HG02610 (cell line): ENCODE measurements around the gene BNIP5.

Experiments used
- ATAC-seq: cut with Tn5 transposase; IDR thresholded peaks from one replicate; pipeline ENCODE4 v1.9.1; 2021; ENCODE audit warnings: mild to moderate bottlenecking, moderate library complexity; ENCODE audit not compliant: unreplicated experiment

The BNIP5 gene

DNA sequence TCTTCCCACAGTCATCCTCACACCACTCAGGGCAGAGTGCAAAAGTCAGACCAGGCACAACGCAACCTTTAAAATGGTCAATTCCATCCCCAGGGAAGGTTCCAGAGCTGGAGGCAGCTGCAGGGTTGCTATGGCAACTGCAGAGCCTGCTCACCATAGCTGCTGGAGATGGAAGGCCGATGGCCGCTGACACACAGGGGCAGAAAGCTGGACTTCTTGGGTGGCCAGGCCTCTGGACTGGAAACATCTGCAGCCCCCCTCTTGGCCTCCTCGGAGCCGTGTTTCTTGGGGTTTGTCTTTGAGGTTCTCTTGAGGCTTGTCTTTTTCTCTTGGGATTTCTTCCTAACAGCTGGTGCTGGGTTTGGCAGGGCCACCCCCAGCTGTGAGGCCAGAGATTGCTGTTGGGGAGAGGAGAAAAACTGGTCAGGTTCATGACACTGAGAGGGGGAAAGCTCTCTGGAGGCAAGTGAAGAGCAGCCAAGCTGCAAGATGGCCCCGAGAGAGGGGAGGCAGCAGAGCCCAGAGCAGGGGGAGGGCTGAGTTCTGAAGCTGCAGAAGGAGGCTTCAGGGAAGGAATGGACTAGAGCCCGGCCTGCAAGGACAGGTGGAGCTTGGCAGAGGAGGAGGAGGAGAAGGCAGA is 10.2 kb downstream of the BNIP5 start:
- ATAC-seq, result no peak

DNA sequence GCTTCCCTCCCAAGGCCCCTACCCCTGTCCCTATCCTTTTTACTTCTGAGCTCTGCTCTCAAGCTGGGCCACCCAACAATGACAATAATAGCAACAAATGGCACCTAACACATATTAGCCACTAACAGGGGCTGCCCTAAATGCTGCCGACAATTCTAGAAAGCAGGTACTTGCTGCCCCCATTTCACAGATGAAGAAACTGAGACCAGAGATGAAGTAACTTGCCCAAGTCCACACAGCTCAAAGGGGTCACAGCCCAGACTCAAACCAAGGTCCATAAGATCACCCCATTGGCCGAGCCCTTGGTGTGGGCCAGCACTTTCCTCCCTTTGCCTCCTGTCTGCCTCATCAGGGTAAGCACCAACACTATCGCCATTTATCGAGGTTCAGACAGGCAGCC is 12.0 kb downstream of the BNIP5 start:
- no peak for ATAC-seq

GRCh38 chr6:36324191-36324590 is 12.5 kb downstream of the BNIP5 start:
- ATAC-seq, result no peak

DNA sequence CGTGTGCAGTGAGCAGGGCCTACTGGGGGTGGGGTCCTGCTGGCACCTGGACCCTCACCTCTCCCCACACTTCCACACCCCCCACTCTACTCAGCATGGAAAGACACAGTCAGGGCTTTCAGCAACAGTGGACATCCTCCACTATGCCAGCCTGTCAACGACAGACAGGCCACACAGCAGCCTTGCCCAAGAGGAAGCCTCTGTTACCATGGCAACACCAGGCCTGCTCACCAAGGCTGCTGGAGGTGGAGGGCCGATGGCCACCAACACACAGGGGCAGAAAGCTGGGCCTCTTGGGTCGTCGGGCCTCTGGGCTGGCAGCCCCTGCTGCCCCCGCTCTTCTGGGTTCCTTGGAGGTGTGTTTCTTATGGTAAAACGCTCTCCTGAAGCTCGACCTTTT is 13.6 kb downstream of the BNIP5 start:
- ATAC-seq, result no peak

GRCh38 chr6:36322591-36322990 is 14.1 kb downstream of the BNIP5 start:
- no peak for ATAC-seq

DNA sequence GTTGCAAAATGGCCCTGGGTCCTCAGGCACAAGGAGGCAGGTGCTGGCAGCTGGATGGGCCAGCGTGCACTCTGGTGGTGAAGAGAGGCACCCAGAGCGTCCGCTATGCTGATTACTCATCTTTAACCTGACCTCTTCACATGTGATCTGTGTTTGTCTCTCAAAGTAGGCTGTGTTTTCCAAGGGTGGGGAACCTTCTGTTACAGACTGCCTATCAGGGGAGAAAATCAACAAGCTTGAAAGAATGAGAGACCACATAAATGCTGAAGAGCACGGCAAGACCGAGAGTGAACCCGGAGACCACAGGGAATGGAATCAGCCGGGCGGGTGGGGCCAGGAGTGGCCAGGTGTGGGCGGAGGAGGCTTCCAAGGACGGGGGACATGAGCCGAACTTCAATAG is 16.2 kb downstream of the BNIP5 start:
- ATAC-seq, result no peak

GRCh38 chr6:36319821-36320220 is 16.9 kb downstream of the BNIP5 start:
- ATAC-seq, result no peak

DNA sequence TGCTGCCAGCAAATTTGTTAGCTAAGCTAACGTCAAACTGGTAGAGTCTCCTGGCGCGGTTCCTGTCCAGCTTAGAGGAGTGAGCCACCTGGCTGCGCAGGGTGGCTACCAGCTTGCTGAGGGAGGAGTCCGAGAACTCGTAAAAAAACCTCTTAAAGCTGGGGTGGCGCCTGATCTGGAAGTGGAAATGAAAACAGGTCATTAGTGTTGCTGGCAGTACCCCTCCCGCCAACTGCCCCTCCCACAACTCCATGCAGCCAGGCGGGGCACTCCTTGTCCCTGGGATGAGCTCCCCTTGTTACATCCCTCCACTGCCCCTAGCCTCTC is 17.3 kb downstream of the BNIP5 start:
- ATAC-seq, result no peak

DNA sequence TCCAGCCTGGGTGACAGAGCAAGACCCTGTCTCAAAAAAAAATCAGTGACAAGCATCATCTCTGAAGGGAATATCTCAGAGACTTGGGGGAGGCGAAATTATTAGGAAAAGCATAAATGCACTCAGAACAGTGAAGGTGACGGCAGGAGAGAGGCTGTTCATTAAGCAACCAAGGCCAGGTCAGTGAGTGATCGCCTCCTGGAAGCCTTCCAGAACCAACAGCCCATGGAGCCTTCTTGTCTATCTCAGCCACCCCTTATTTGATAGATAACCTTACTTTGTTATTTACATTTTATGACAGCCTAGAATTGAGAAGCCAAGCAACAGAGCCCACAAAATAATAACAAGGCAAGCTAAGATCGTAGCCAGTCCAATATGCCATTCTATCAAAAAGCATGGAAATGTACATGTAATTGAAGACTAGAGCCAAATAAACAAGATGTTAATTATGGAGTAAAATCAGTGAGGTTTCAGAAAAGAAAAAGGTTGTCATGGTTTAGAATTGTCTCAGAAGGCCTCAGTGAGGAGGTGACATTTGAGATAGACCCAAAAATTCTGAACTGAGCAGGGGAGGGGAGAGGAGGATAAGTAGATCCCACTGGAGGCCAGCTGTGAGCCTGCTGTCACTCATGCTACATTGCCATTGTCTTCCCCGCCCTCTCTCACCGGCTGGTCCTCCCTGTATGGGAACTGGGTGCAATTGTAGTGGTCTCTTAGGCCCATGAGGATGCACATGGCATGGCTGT is 17.8 kb downstream of the BNIP5 start:
- ATAC-seq, result no peak

- ATAC-seq, result no peak
Measured at GRCh38 chr6:36317623-36318022, 19.1 kb downstream of the BNIP5 start.

DNA sequence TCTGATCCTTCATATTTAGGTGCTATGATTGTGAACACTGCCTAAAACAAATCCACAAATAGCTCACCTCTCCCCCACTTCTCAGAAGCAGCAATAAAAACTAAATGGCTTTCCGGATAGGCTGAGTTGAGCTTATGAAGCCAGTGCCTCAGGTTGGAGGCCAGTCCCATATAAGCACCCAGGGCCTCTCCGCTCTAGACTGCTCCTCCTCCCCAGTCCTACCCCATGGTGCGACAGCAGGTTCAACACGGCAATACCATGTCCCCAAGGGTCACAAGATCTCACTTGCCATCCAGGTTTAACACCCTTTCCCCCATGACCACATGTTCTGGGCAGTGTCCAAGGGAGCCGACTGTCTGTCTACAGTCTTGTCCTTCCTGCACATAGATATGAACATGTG is 20.8 kb downstream of the BNIP5 start:
- ATAC-seq, result no peak

DNA sequence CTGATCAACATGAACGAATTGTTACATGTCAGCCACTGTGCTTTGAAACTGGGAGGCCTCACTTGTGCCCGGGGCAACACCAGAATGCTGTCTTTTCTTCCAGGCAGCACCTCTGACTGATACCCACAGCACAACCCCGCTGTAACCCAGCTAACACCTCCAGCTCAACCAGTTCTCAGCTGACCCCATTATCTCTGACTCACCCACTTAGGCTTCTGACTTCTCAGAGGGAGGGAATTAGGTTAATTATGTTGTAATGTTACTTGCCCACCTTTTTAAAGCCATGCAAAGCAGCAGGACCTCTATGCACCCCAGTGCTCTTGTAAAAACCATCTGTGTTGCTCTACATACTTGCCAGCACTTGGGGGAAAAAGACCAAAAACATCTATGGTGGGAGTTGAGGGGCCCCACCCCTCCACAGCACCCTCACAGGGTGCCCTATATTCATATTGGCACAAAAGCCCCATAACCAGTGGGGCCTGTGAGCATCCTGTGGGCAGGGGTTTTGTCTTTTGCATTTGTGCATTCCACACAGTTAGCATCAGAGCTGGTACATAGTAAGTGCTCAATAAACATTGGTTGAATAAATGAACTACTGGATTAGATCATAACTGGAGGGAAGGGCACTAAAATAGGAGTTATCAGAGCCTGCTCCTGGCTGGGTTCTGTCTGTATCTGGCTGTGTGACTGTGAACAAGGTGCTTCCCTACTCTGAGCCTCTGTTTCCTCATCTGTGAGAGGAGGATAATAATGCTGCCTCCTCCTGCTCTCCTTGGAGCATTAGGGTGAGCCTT is 22.3 kb downstream of the BNIP5 start:
- ATAC-seq, result no peak

GRCh38 chr6:36313649-36313936 is 23.1 kb downstream of the BNIP5 start:
- ATAC-seq, result no peak

DNA sequence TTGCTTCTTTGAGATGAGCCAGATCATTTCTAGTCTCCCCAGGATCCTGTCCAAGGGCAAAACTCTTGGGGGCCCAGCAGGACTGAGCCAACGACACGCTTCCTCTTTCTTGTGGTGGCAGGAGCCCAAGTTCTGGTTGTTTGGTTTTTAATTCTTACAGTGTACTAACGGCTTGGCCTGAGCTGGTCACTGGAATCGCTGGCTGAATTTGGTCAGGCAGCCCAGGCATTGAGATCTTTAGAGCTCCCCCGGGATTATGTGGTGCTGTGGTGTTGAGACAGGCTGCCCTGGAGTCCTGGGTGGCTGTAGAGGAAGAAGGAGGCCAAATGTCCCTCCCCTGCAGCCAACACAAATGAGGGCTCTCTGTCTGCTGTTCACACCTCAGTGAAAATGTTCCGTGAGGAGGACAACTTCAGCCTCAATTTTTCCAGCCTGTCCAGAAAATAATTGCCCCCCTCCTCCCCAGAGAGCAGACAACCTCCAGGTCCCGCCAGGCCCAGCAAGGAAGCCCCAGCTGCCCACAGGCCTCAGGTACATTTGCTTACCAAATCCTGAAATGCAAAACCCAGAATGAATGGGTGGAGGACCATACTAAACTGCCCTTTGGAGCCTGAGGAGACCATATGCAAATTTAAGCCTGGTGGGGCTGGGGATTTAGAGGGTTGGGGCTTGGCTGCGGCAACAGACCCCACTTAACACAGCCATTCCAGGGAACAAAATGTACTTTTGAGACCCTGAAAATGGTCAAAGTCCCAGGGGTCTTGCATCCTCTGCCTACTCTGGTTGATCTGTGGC is 23.6 kb downstream of the BNIP5 start:
- ATAC-seq, result no peak

DNA sequence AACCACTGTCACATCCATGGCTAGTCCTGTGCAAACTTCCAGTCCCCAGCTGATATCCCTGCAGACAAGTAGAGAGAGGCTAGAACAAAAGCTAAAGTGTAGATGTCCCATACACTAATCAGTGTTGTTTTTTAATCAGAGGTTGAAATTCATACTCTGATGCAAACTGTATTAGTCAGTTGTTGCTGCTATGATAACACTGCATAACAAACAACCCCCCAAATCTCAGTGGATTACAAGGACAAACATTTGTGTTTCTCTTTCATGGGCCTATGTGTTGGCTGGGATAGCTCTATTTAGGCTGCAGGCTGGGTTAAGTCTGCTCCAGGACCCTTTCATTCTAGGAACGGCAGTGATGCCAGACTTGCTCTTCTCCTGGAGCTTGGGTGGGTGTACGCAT is 26.8 kb downstream of the BNIP5 start:
- no peak for ATAC-seq

DNA sequence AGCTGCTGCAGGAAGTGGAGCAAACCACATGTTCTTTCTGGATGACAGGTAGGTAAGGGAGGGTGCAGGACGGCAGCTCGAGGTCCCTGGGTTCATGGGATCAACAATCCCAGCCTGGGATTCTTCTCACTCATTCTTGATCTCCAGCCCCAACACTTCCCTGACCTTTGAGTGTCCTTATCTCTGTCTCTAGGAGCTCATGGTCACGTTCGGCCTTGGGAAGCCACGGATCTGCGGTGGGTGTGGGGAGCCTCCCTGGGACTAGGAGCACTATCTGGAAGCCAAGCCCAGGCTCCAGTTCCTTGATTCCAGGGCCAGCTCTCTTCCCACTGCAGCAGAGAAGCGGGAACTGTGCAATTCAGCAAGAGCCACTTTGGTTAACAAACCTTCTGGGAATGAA is 27.5 kb downstream of the BNIP5 start:
- ATAC-seq, result no peak

DNA sequence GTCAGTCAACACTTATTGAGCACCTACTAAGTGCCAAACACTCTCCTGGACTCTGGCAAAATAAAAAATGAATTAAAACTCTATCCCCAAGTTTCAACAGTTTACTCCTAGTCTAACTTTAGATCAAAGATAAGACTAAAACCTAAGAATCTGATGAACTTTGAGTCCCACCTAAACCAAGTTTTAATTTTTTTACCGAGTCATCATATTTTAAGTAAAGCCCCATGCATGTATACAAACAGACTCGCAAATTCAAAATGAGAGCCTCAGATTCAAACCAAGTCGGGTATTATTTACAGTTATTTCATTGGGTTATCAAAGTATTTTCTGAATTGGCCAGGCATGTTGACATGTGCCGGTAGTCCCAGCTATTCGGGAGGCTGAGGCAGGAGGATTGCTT is 28.2 kb downstream of the BNIP5 start:
- ATAC-seq, result no peak

GRCh38 chr6:36306375-36306774 is 30.3 kb downstream of the BNIP5 start:
- ATAC-seq, result no peak

DNA sequence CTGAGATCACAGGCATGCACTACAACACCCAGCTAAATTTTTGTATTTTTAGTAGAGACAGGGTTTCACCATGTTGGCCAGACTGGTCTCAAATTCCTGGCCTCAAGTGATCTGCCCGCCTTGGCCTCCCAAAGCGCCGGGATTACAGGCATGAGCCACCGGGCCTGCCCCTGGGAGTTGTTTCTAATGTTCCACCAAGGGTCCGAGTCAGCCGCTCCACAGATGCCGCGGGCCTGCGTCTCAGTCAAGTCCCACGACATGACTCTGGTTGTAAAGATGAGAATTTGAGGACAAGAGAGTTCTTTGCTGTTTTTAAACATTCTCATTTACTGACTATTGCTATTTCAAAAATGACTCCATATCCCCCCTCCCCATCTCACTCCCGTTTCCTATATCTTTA is 30.8 kb downstream of the BNIP5 start:
- ATAC-seq, result no peak

GRCh38 chr6:36302227-36302976 is 34.3 kb downstream of the BNIP5 start:
- ATAC-seq, result peak; percentile 76

- ATAC-seq, result no peak
Measured at GRCh38 chr6:36301781-36302180, 34.9 kb downstream of the BNIP5 start.
